RWPE1 (cell line): Measurements from ENCODE around the gene LRRC25.

Experiments
- CTCF ChIA-PET: fragments of 350-600 bp; sonication (Branson Sonifier 250); formaldehyde crosslinking; extraction: SDS; loops from one replicate; lab custom pipeline; 2021; lab: Yijun Ruan, JAX
- POLR2A ChIA-PET: fragments of 400-600 bp; formaldehyde crosslinking; extraction: SDS; loops from one replicate; lab custom pipeline; 2020; ENCODE audit warnings: antibody characterized with exemption; ENCODE audit not compliant: low non-redundant PET; lab: Yijun Ruan, JAX
- DNase-seq: peaks from one replicate; pipeline ENCODE4 v3.0.0; 2012; ENCODE audit warnings: low spot score
- H3K27ac ChIP-seq: fragments of 450-650 bp; 2 replicates; pipeline ENCODE4 v1.5.1; 2017
- TF ChIP-seq, protein P1 (sequence below): fragments of 450-650 bp; conservative IDR thresholded peaks from 2 replicates; pipeline ENCODE4 v1.5.1; 2017; ENCODE audit warnings: low read depth, mild to moderate bottlenecking

LRRC25 gene

GRCh38 chr19:18393836-18394235, 3.6 kb downstream of the LRRC25 start:
- DNase-seq = no peak
- no peak overlapping the region for H3K27ac ChIP-seq
- ChIA-PET CTCF (interaction anchor here (0.6 kb wide), 1 partner anchor 17 kb away, joined by 3 read pairs; no protein-coding TSS in a partner anchor), POLR2A (no interaction called here)
- TF ChIP-seq, protein P1, sequence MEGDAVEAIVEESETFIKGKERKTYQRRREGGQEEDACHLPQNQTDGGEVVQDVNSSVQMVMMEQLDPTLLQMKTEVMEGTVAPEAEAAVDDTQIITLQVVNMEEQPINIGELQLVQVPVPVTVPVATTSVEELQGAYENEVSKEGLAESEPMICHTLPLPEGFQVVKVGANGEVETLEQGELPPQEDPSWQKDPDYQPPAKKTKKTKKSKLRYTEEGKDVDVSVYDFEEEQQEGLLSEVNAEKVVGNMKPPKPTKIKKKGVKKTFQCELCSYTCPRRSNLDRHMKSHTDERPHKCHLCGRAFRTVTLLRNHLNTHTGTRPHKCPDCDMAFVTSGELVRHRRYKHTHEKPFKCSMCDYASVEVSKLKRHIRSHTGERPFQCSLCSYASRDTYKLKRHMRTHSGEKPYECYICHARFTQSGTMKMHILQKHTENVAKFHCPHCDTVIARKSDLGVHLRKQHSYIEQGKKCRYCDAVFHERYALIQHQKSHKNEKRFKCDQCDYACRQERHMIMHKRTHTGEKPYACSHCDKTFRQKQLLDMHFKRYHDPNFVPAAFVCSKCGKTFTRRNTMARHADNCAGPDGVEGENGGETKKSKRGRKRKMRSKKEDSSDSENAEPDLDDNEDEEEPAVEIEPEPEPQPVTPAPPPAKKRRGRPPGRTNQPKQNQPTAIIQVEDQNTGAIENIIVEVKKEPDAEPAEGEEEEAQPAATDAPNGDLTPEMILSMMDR = no peak

DNA sequence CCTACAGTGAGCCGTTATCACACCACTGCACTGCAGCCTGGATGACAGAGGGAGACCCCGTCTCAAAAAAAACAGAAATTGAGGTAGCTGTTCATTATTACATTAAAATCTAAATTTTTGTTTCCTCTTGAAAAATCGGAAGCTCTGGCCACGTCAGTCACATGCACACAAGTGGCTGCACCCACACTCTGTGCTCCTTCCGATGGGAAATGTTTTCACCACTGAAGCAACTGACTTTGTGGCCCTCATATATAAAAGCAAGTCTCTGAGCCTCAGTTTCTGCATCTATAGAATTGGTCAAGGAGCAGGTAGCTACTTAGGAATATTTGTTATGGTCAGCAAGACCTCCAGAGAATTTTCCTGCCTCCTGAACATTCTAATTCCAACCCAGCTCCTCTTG, 4.5 kb downstream of the LRRC25 start:
- ChIA-PET CTCF (interaction anchor here (0.6 kb wide), 1 partner anchor 30 kb away, joined by 3 read pairs; no protein-coding TSS in a partner anchor), POLR2A (no interaction called here)
- no peak for DNase-seq
- H3K27ac ChIP-seq = peak overlapping the region; percentile 57
- TF ChIP-seq, protein P1 = no peak

- peak overlapping the region; percentile 57 for H3K27ac ChIP-seq
- ChIA-PET CTCF (interaction anchor here (0.6 kb wide), 1 partner anchor 29 kb away, joined by 3 read pairs; no protein-coding TSS in a partner anchor), POLR2A (no interaction called here)
- no peak for DNase-seq
- TF ChIP-seq, protein P1 = no peak
Measured at GRCh38 chr19:18392417-18392816, 5.0 kb downstream of the LRRC25 start.

GRCh38 chr19:18391509-18392075, 5.8 kb downstream of the LRRC25 start:
- peak overlapping the region; percentile 57 for H3K27ac ChIP-seq
- ChIA-PET CTCF (interaction anchor here (0.6 to 0.7 kb wide), 2 partner anchors 14 to 103 kb away, joined by 3 read pairs; no protein-coding TSS in a partner anchor), POLR2A (no interaction called here)
- DNase-seq = no peak
- TF ChIP-seq, protein P1 = no peak

GRCh38 chr19:18390065-18390907, 7.1 kb downstream of the LRRC25 start:
- TF ChIP-seq, protein P1 = no peak
- peak overlapping the region; percentile 57; the same call in 1 of the 2 replicates for H3K27ac ChIP-seq
- ChIA-PET POLR2A (interaction anchor here (0.8 kb wide), 1 partner anchor 9 kb away, joined by 3 read pairs; no protein-coding TSS in a partner anchor), CTCF (interaction anchor here (0.5 to 1.7 kb wide), 2 partner anchors 41 to 45 kb away, joined by 4 to 6 read pairs; no protein-coding TSS in a partner anchor)
- DNase-seq = no peak

DNA sequence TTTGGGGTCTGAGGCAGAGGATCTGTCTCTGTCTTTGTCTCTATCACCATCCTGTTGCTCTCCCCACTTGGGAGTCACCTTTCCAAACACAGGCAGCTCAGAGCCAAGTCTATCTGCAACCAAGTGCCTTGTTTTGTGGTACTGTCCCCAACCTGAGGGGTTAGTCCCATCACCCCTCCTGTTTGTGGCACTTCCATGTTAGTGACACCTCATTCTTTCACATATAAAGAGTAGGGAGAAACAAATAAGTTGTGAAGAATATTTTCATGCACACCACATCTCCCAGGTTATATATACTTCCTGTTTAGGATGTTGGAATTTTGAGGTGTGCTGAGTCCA, 7.7 kb downstream of the LRRC25 start:
- TF ChIP-seq, protein P1 = no peak
- CTCF ChIA-PET = interaction anchor here (0.6 to 2.1 kb wide), 4 partner anchors 19 to 41 kb away, joined by 3 to 16 read pairs (median 4); no protein-coding TSS in a partner anchor
- POLR2A ChIA-PET = interaction anchor here (0.8 kb wide), 1 partner anchor 9 kb away, joined by 3 read pairs; no protein-coding TSS in a partner anchor
- no peak for DNase-seq
- peak overlapping the region; percentile 57; the same call in 1 of the 2 replicates for H3K27ac ChIP-seq
